H1 (cell line): ENCODE data around the gene NETO2.

Source experiments
- ATF3 ChIP-seq: IDR thresholded peaks from 2 replicates; pipeline ENCODE4 v1.6.1; 2011; ENCODE audit warnings: low read depth, mild to moderate bottlenecking, low read length; ENCODE audit not compliant: insufficient read depth
- CBX5 ChIP-seq: fragments of 300-800, 300-1000 bp; sonication (generic); IDR thresholded peaks from 2 replicates; pipeline ENCODE4 v1.7.1; 2016; ENCODE audit warnings: antibody characterized with exemption, low read length, low read depth
- CREB1 ChIP-seq: IDR thresholded peaks from 2 replicates; pipeline ENCODE4 v1.6.1; 2012; ENCODE audit warnings: inconsistent platforms
- CTCF ChIP-seq, 3 experiments: IDR thresholded peaks; 1 replicate in 2 of 3; 2 replicates in 1 of 3; pipeline versions ENCODE4 v1.5.1 to v1.6.1; 2011; ENCODE audit warnings: low read length in 3 of 3, mild to moderate bottlenecking in 3 of 3, inconsistent platforms in 2 of 3, low read depth in 1 of 3, moderate library complexity in 1 of 3; ENCODE audit not compliant: insufficient read depth in 1 of 3; ENCODE audit errors: control extremely low read depth in 1 of 3
- GABPA ChIP-seq: IDR thresholded peaks from 2 replicates; pipeline ENCODE4 v1.6.1; 2011; ENCODE audit warnings: mild to moderate bottlenecking, low read length, moderate library complexity, borderline replicate concordance; ENCODE audit not compliant: insufficient read depth
- MAX ChIP-seq: IDR thresholded peaks from 2 replicates; pipeline ENCODE4 v1.6.1; 2012; ENCODE audit warnings: inconsistent platforms
- POLR2AphosphoS5 ChIP-seq: IDR thresholded peaks from 2 replicates; pipeline ENCODE4 v1.6.1; 2011; ENCODE audit warnings: low read depth, low read length
- YY1 ChIP-seq: IDR thresholded peaks from 2 replicates; pipeline ENCODE4 v1.6.1; 2011; ENCODE audit warnings: low read depth, mild to moderate bottlenecking, low read length
- ZNF274 ChIP-seq: IDR thresholded peaks from 2 replicates; pipeline ENCODE4 v1.7.0; 2012; ENCODE audit warnings: low read length, borderline replicate concordance; ENCODE audit errors: extremely low read depth

- TF ChIP-seq CTCF (IDR thresholded peaks at IDR 0.05; ENCODE audit: control extremely low read depth in 1 of 3, insufficient read depth in 1 of 3, low read depth in 1 of 3, low read length in 3 of 3) (no peak), CREB1 (no peak), ATF3 (no peak), MAX (no peak), GABPA (no peak), POLR2AphosphoS5 (no peak), CBX5 (no peak), YY1 (no peak), ZNF274 (no peak)
Measured at GRCh38 chr16:47029724-47030123, 114.0 kb downstream of the NETO2 start.
